H9 (cell line): ENCODE data around the gene CAVIN3. TPM values are rescaled to one million over a fixed set of nuclear protein-coding genes. Genes with fewer than 3 reads are reported as not detected.

Experiments
- DNase-seq: peaks from one replicate; pipeline ENCODE4 v3.0.0-alpha.2; 2017
- H2AFZ ChIP-seq: one replicate; pipeline ENCODE4 v1.6.1; 2013; ENCODE audit warnings: mild to moderate bottlenecking, low read length, control low read depth, moderate library complexity
- H2AK5ac ChIP-seq: 2 replicates; pipeline ENCODE4 v1.6.1; 2013; ENCODE audit warnings: low read length, control low read depth, mixed read lengths; ENCODE audit not compliant: insufficient read length
- H2BK120ac ChIP-seq: one replicate; pipeline ENCODE4 v1.6.1; 2013; ENCODE audit warnings: low read depth, mild to moderate bottlenecking, low read length, control low read depth, inconsistent platforms; ENCODE audit not compliant: poor library complexity, severe bottlenecking
- H2BK12ac ChIP-seq: 2 replicates; pipeline ENCODE4 v1.6.1; 2013; ENCODE audit warnings: low read length, control low read depth, mixed read lengths, low read depth; ENCODE audit not compliant: insufficient read length
- H2BK15ac ChIP-seq: 2 replicates; pipeline ENCODE4 v1.6.1; 2013; ENCODE audit warnings: low read depth, low read length, control low read depth
- H2BK20ac ChIP-seq: one replicate; pipeline ENCODE4 v1.6.1; 2013; ENCODE audit warnings: low read depth, mild to moderate bottlenecking, low read length, control low read depth, inconsistent platforms; ENCODE audit not compliant: poor library complexity, severe bottlenecking
- H2BK5ac ChIP-seq: 2 replicates; pipeline ENCODE4 v1.6.1; 2013; ENCODE audit warnings: low read length, control low read depth, mixed read lengths; ENCODE audit not compliant: insufficient read length
- H3K14ac ChIP-seq: 2 replicates; pipeline ENCODE4 v1.6.1; 2013; ENCODE audit warnings: low read length, control low read depth; ENCODE audit not compliant: insufficient read depth
- H3K18ac ChIP-seq: 2 replicates; pipeline ENCODE4 v1.6.1; 2013; ENCODE audit warnings: low read depth, mild to moderate bottlenecking, mixed read lengths, low read length, control low read depth; ENCODE audit not compliant: insufficient read length
- H3K23ac ChIP-seq: 2 replicates; pipeline ENCODE4 v1.6.1; 2013; ENCODE audit warnings: low read length, control low read depth, mixed read lengths, low read depth; ENCODE audit not compliant: insufficient read length
- H3K23me2 ChIP-seq: 2 replicates; pipeline ENCODE4 v1.6.1; 2013; ENCODE audit warnings: low read depth, mild to moderate bottlenecking, mixed read lengths, low read length, control low read depth; ENCODE audit not compliant: insufficient read length, poor library complexity, severe bottlenecking
- H3K27ac ChIP-seq: 2 replicates; pipeline ENCODE4 v1.5.1; 2013; ENCODE audit warnings: low read length, control low read depth, mixed read lengths, low read depth; ENCODE audit not compliant: insufficient read length
- H3K27me3 ChIP-seq: 2 replicates; pipeline ENCODE4 v1.6.1; 2013; ENCODE audit warnings: low read length, control low read depth, inconsistent platforms; ENCODE audit not compliant: insufficient read depth
- H3K4ac ChIP-seq: 2 replicates; pipeline ENCODE4 v1.6.1; 2013; ENCODE audit warnings: low read depth, mild to moderate bottlenecking, control low read depth, inconsistent platforms, low read length, moderate library complexity
- H3K4me1 ChIP-seq: 2 replicates; pipeline ENCODE4 v1.6.1; 2013; ENCODE audit warnings: low read length, control low read depth, inconsistent platforms; ENCODE audit not compliant: insufficient read depth
- H3K4me2 ChIP-seq: 2 replicates; pipeline ENCODE4 v1.6.1; 2013; ENCODE audit warnings: low read length, control low read depth, mixed read lengths; ENCODE audit not compliant: insufficient read length, insufficient read depth
- H3K56ac ChIP-seq: 2 replicates; pipeline ENCODE4 v1.6.1; 2013; ENCODE audit warnings: low read depth, mild to moderate bottlenecking, mixed read lengths, low read length, control low read depth; ENCODE audit not compliant: insufficient read length
- H3K79me1 ChIP-seq: 2 replicates; pipeline ENCODE4 v1.6.1; 2013; ENCODE audit warnings: low read depth, mild to moderate bottlenecking, moderate library complexity, low read length, control low read depth, inconsistent platforms; ENCODE audit not compliant: insufficient read depth, poor library complexity, severe bottlenecking
- H3K79me2 ChIP-seq: 2 replicates; pipeline ENCODE4 v1.6.1; 2013; ENCODE audit warnings: low read length, control low read depth, inconsistent platforms; ENCODE audit not compliant: insufficient read depth
- H3K9ac ChIP-seq: 2 replicates; pipeline ENCODE4 v1.6.1; 2013; ENCODE audit warnings: low read length, control low read depth, mixed read lengths; ENCODE audit not compliant: insufficient read length; ENCODE audit errors: extremely low read depth
- H3K9me3 ChIP-seq: one replicate; pipeline ENCODE4 v1.6.1; 2013; ENCODE audit warnings: low read depth, low read length, inconsistent platforms; ENCODE audit not compliant: control insufficient read depth
- H3T11ph ChIP-seq: one replicate; pipeline ENCODE4 v1.6.1; 2013; ENCODE audit warnings: mild to moderate bottlenecking, low read length, control low read depth, inconsistent platforms
- H4K20me1 ChIP-seq: one replicate; pipeline ENCODE4 v1.6.1; 2013; ENCODE audit not compliant: control insufficient read depth, insufficient read length, insufficient read depth
- H4K5ac ChIP-seq: 2 replicates; pipeline ENCODE4 v1.6.1; 2013; ENCODE audit warnings: low read depth, mild to moderate bottlenecking, mixed read lengths, low read length, control low read depth; ENCODE audit not compliant: insufficient read length
- H4K8ac ChIP-seq: replicated peaks from 2 replicates; pipeline ENCODE4 v1.6.1; 2013; ENCODE audit warnings: low read length, control low read depth, mixed read lengths, low read depth; ENCODE audit not compliant: insufficient read length
- H4K91ac ChIP-seq: 2 replicates; pipeline ENCODE4 v1.6.1; 2013; ENCODE audit warnings: low read depth, mild to moderate bottlenecking, moderate library complexity, mixed read lengths, low read length, control low read depth; ENCODE audit not compliant: insufficient read length
- H3K27ac Mint-ChIP-seq, 3 experiments: 2 replicates in 2 of 3; 3 replicates in 1 of 3; pipeline ENCODE4 v1.8.0; 2020 to 2021; ENCODE audit warnings: mixed read lengths in 3 of 3, mild to moderate bottlenecking in 1 of 3, moderate library complexity in 1 of 3
- H3K27me3 Mint-ChIP-seq: 2 replicates; pipeline ENCODE4 v1.8.0; 2021; ENCODE audit warnings: low read depth, mild to moderate bottlenecking, moderate library complexity, mixed read lengths
- H3K36me3 Mint-ChIP-seq, 3 experiments: 2 replicates in 2 of 3; 3 replicates in 1 of 3; pipeline ENCODE4 v1.8.0; 2020 to 2021; ENCODE audit warnings: low read depth in 3 of 3, mixed read lengths in 3 of 3; ENCODE audit not compliant: insufficient read depth in 1 of 3
- H3K4me1 Mint-ChIP-seq, 2 experiments: 2 replicates each; pipeline ENCODE4 v1.8.0; 2020; ENCODE audit warnings: mixed read lengths in 2 of 2
- H3K4me3 Mint-ChIP-seq, 2 experiments: 2 replicates in 1 of 2; 3 replicates in 1 of 2; pipeline ENCODE4 v1.8.0; 2020 to 2021; ENCODE audit warnings: mild to moderate bottlenecking in 2 of 2, mixed read lengths in 2 of 2, moderate library complexity in 1 of 2
- H3K9me3 Mint-ChIP-seq, 2 experiments: 2 replicates in 1 of 2; 3 replicates in 1 of 2; pipeline ENCODE4 v1.8.0; 2020; ENCODE audit warnings: mild to moderate bottlenecking in 2 of 2, mixed read lengths in 2 of 2, moderate library complexity in 1 of 2
- CTCF ChIP-seq: fragments of 200-600 bp; sonication (generic); conservative IDR thresholded peaks from 3 replicates; pipeline ENCODE4 v1.8.0; 2021; ENCODE audit warnings: antibody characterized with exemption, mild to moderate bottlenecking
- WGBS: extraction: QIAGEN DNeasy Blood & Tissue Kit; methylation state at CpG from one replicate; pipeline ENCODE4 v1.1.7; 2013; ENCODE audit warnings: missing lambda C conversion rate, low lambda C conversion rate, mixed read lengths; ENCODE audit not compliant: insufficient read length; ENCODE audit errors: extremely low coverage; 5-methylcytosine and 5-hydroxymethylcytosine counted together
- total RNA-seq: library from RNA; stranded (reverse); gene quantifications from 2 replicates; pipeline ENCODE4 v1.2.1, GENCODE V29; 2021

Gene CAVIN3
- total RNA-seq, 1 experiment from 2014 or later = 60.0 TPM

GRCh38 chr11:6301096-6301495, 19.2 kb downstream of the CAVIN3 start:
- H4K8ac ChIP-seq = no peak overlapping the region
- H3K23me2 ChIP-seq = no peaks in the 10 kb centered on the region
- no peak overlapping the region for H3K18ac ChIP-seq
- no peak overlapping the region for H3K4ac ChIP-seq
- H3K9me3 ChIP-seq = no peaks in the 10 kb centered on the region
- H4K91ac ChIP-seq = no peak overlapping the region
- H3K23ac ChIP-seq = no peak overlapping the region
- Mint-ChIP-seq H3K4me1 (peaks cover 74 to 85% of the 10 kb centered on the region in 2 experiments), H3K4me3 (no peak overlapping the region), H3K36me3 (no peaks in the 10 kb centered on the region), H3K27ac (0 out of 7 replicates have a peak overlapping the region, but pooled peaks of 1 of the 3 experiments have one; percentile 7), H3K27me3 (no peaks in the 10 kb centered on the region), H3K9me3 (no peaks in the 10 kb centered on the region)
- H4K20me1 ChIP-seq = no peaks in the 10 kb centered on the region
- H3K56ac ChIP-seq = no peak overlapping the region
- peaks cover 3% of the 10 kb centered on the region; the same call in 1 of the 2 replicates for H3K4me1 ChIP-seq
- H3K79me1 ChIP-seq = no peaks in the 10 kb centered on the region
- H3K27me3 ChIP-seq = no peaks in the 10 kb centered on the region
- no peak overlapping the region for H3K9ac ChIP-seq
- DNase-seq = no peak
- no CpG with 5 or more reads among the region's 2 CpGs for WGBS
- TF ChIP-seq CTCF = no peak
- no peak overlapping the region for H2AFZ ChIP-seq
- H2BK12ac ChIP-seq = no peak overlapping the region
- no peak overlapping the region for H4K5ac ChIP-seq
- no peak overlapping the region for H2BK5ac ChIP-seq
- no peak overlapping the region for H3T11ph ChIP-seq
- H2BK15ac ChIP-seq = no peak overlapping the region
- H2AK5ac ChIP-seq = no peak overlapping the region
- no peaks in the 10 kb centered on the region for H3K79me2 ChIP-seq
- H2BK120ac ChIP-seq = no peak overlapping the region
- no peak overlapping the region for H3K14ac ChIP-seq
- H3K4me2 ChIP-seq = no peak overlapping the region
- H2BK20ac ChIP-seq = no peak overlapping the region
- no peak overlapping the region for H3K27ac ChIP-seq
